Iris pigment epithelial cell (primary cell): ENCODE results near the gene HYAL2.

Experiments
- DNase-seq: peaks from one replicate; pipeline ENCODE4 v3.0.0-alpha.2; 2011; ENCODE audit warnings: low read depth

Gene HYAL2

GRCh38 chr3:50271314-50271936 lies 51.1 kb downstream of the HYAL2 start:
- DNase-seq, result no peak

- DNase-seq, result peak; percentile 23
These were observed 51.9 kb downstream of the HYAL2 start for GRCh38 chr3:50270422-50271224.

GRCh38 chr3:50269977-50270413 lies 52.5 kb downstream of the HYAL2 start:
- DNase-seq, result no peak

- DNase-seq, result no peak
These were observed 53.1 kb downstream of the HYAL2 start for GRCh38 chr3:50269460-50269859.

- DNase-seq, result no peak
These were observed 53.7 kb downstream of the HYAL2 start, which contains the start of gene SEMA3B for GRCh38 chr3:50268703-50269451. Gene SEMA3B (plus strand): TSS chr3:50269147. CDS start chr3:50269241, 94 bp downstream.

- DNase-seq, result no peak
These were observed 54.3 kb downstream of the HYAL2 start for GRCh38 chr3:50268276-50268675.
